GM12801 (cell line): ENCODE measurements around the gene OSTF1.

ENCODE experiments used
- CTCF ChIP-seq: IDR thresholded peaks from one replicate; pipeline ENCODE4 v1.5.1; 2011; ENCODE audit warnings: control low read depth; ENCODE audit not compliant: insufficient read length; ENCODE audit errors: extremely low read depth

Gene OSTF1

DNA sequence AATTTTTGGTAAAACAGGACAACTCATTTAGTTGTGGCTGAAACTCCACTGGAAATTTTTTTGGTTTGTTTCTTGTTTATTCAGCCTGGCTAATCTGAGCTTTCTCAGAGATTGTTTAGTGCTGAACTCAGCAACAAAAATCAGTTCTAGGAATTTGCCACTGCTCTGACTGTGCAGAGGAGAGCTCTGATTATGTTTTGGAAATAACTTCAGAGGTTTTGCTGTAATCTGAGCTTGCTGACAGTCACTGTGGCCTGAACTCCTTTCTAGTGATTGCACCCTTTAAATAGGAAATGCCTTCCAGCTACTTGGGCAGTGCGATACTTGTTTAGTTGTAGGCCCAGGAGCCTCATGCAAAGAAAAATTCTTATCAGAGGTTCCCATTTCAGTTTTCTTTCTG, 60.2 kb downstream of the OSTF1 start:
- TF ChIP-seq CTCF = no peak

DNA sequence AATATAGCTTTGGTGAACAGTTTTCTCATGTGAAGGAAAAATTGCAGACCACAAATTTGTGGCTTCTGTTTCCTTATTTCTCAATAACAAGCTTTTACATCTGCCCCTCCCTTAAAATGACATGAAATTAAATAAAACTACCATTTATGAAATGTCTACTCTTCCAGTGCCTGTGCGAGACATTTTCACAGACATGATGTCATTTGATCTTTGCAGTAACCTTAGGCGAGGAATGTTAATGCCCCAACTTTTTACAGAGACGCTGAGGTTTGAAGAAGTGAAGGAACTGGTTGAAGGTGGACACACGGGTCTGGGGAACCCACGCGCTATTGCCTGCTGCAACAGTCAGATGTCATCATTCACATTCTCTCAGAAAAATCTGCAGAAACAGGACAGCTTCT, 61.5 kb downstream of the OSTF1 start:
- TF ChIP-seq CTCF = no peak

- TF ChIP-seq CTCF = no peak
Observed at GRCh38 chr9:75150512-75150911, 62.2 kb downstream of the OSTF1 start.

GRCh38 chr9:75152416-75152815, 64.1 kb downstream of the OSTF1 start:
- TF ChIP-seq CTCF = no peak

DNA sequence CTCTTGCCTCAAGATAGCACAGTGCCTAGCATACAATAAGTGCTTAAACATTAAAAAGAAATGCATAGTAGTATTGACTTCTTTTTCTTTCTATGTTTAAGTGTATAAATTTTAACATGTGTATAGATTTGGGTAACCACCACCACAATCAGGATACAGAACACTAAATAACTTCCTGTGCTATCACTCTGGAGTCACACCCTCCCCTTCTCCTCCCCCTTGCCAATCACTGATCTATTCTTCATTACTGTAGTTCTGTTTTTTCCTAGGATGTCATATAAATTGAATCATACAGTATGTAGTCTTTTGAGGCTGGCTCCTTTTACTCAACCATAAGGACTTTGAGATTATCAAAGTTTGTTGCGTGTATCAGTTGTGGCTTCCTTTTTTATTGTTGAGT, 68.5 kb downstream of the OSTF1 start:
- TF ChIP-seq CTCF = no peak

DNA sequence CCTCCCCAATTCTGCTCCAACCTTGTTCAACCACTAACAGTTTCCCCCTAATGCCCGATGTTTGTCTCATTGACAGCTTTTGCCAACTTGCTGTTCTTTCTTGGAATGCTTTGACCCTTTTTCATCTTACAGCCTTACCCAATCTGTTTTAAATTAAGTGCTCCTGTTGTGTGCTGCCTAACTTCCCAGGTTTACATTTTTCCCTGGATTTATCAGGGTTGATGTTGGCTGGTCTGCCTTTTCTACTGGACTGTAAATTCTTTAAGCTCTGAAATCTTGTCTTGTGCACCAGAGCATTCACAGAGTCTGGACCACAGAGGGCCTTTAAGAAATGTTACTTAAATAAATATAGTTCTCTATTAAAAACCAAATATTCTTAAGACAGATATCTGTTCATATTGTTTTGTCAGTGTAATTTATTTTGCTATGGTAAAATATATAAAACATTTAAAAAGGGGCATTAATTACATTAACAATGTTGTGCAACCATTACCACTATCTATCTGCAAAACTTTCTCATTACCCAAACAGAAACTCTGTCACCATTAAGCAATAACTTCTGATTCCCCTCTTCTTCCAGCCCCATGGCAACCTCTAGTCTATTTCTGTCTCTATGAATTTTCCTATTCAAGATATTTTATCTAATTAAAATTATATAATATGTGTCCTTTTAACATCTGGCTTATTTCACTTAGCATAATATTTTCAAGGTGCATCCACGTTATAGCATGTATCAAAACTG, 73.0 kb downstream of the OSTF1 start:
- no peak for TF ChIP-seq CTCF

GRCh38 chr9:75163764-75164163, 75.5 kb downstream of the OSTF1 start:
- no peak for TF ChIP-seq CTCF
